NCI-H526 (cell line): Measurements from ENCODE around the gene ABCG8.

Experiments
- DNase-seq, 2 experiments: peaks; one replicate each; lab custom pipeline; 2025; lab: John Stamatoyannopoulos, UW

The ABCG8 gene

GRCh38 chr2:43826305-43827250 is 12.2 kb upstream of the ABCG8 start:
- no peak for DNase-seq

- peak in 1 of 2 experiments; percentile 50 for DNase-seq
Measured at GRCh38 chr2:43831543-43832294, 7.1 kb upstream of the ABCG8 start.

- DNase-seq: no peak
Measured at GRCh38 chr2:43832457-43832856, 6.3 kb upstream of the ABCG8 start.

GRCh38 chr2:43837033-43837432 is 1.7 kb upstream of the ABCG8 start:
- DNase-seq: no peak

GRCh38 chr2:43837831-43838559 is 776 bp upstream of the ABCG8 start:
- no peak for DNase-seq

GRCh38 chr2:43839776-43840564 is 1.2 kb downstream of the ABCG8 start:
- no peak for DNase-seq

GRCh38 chr2:43840965-43841364 is 2.2 kb downstream of the ABCG8 start:
- DNase-seq: no peak

- no peak for DNase-seq
Measured at GRCh38 chr2:43841949-43842865, 3.4 kb downstream of the ABCG8 start.

GRCh38 chr2:43842866-43843226 is 4.1 kb downstream of the ABCG8 start:
- DNase-seq: no peak

- DNase-seq: no peak
Measured at GRCh38 chr2:43845181-43845580, 6.4 kb downstream of the ABCG8 start.

- no peak for DNase-seq
Measured at GRCh38 chr2:43846140-43846793, 7.5 kb downstream of the ABCG8 start.

- DNase-seq: no peak
Measured at GRCh38 chr2:43848214-43848613, 9.4 kb downstream of the ABCG8 start.

GRCh38 chr2:43851011-43851980 is 12.5 kb downstream of the ABCG8 start:
- no peak for DNase-seq

GRCh38 chr2:43852196-43852730 is 13.5 kb downstream of the ABCG8 start:
- DNase-seq: no peak

- no peak for DNase-seq
Measured at GRCh38 chr2:43853141-43854081, 14.6 kb downstream of the ABCG8 start.

- DNase-seq: no peak
Measured at GRCh38 chr2:43854671-43855070, 15.9 kb downstream of the ABCG8 start.

- DNase-seq: no peak
Measured at GRCh38 chr2:43855292-43855691, 16.5 kb downstream of the ABCG8 start.
